ENCODE results near the gene MACC1.

MACC1 gene

GRCh38 chr7:20104696-20105095 is 112.5 kb downstream of the MACC1 start:
- H3K4me3 ChIP-seq (ENCODE audit: control insufficient read depth, low read depth, low read length), result no peak overlapping the region
- no peak for DNase-seq (ENCODE audit: low read depth)
- no peak for TF ChIP-seq CTCF (conservative IDR thresholded peaks at IDR 0.05; ENCODE audit: control insufficient read depth, insufficient read depth, low read depth, low read length)

- TF ChIP-seq CTCF (conservative IDR thresholded peaks at IDR 0.05; ENCODE audit: control insufficient read depth, insufficient read depth, low read depth, low read length), result no peak
- H3K4me3 ChIP-seq (ENCODE audit: control insufficient read depth, low read depth, low read length), result no peak overlapping the region
- no peak for DNase-seq (ENCODE audit: low read depth)
Measured at GRCh38 chr7:20102982-20103381, 114.2 kb downstream of the MACC1 start.

- no peak for TF ChIP-seq CTCF (conservative IDR thresholded peaks at IDR 0.05; ENCODE audit: control insufficient read depth, insufficient read depth, low read depth, low read length)
- no peak overlapping the region for H3K4me3 ChIP-seq (ENCODE audit: control insufficient read depth, low read depth, low read length)
- DNase-seq (ENCODE audit: low read depth), result peak; percentile 18
Measured at GRCh38 chr7:20095862-20096261, 121.3 kb downstream of the MACC1 start.

GRCh38 chr7:20095436-20095835 is 121.7 kb downstream of the MACC1 start:
- H3K4me3 ChIP-seq (ENCODE audit: control insufficient read depth, low read depth, low read length), result no peak overlapping the region
- DNase-seq (ENCODE audit: low read depth), result peak; percentile 45
- no peak for TF ChIP-seq CTCF (conservative IDR thresholded peaks at IDR 0.05; ENCODE audit: control insufficient read depth, insufficient read depth, low read depth, low read length)

- DNase-seq (ENCODE audit: low read depth), result no peak
- no peak for TF ChIP-seq CTCF (conservative IDR thresholded peaks at IDR 0.05; ENCODE audit: control insufficient read depth, insufficient read depth, low read depth, low read length)
- no peak overlapping the region for H3K4me3 ChIP-seq (ENCODE audit: control insufficient read depth, low read depth, low read length)
Measured at GRCh38 chr7:20089431-20089830, 127.8 kb downstream of the MACC1 start.

GRCh38 chr7:20085086-20085485 is 132.1 kb downstream of the MACC1 start:
- no peak overlapping the region for H3K4me3 ChIP-seq (ENCODE audit: control insufficient read depth, low read depth, low read length)
- DNase-seq (ENCODE audit: low read depth), result peak; percentile 78
- TF ChIP-seq CTCF (conservative IDR thresholded peaks at IDR 0.05; ENCODE audit: control insufficient read depth, insufficient read depth, low read depth, low read length), result no peak

Data from fibroblast of mammary gland (primary cell).